ENCODE measurements around the gene FAM20B.

The FAM20B gene

DNA sequence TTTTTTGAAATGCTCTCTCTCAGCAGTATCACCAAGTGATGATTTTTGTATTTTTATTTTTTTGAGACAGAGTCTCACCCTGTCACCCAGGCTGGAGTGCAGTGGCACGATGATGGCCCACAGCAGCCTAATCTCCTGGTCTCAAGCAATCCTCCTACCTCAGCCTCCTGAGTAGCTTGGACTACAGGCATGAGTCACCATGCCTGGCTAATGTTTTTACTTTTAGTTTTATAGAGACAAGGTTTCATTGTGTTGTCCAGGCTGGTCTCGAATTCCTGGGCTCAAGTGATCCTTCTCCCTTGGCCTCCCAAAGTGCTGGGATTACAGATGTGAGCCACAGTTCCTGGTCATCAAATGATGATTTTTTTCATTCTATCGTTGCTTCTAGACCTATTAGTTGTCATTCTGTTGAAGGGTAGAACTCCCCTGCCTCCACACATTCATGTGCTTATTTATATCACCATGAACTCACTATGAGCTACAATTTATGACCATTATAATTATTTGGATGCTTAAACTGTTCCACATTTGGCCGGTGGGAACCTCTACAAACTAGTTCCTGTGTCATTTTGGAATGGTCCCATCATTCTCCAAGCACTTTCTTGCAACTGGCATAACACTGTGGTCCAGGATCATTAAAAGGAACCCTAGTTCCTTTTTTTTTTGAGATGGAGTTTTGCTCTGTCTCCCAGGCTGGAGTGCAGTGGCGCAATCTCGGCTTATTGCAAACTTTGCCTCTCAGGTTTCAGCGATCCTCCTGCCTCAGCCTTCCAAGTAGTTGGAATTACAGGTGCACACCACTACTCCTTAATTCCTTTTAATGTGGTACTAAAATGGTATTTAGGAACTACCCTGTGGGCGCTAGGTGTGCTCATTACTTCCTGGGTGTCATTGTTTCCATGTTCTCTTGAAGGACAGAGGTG is 35.9 kb downstream of the FAM20B start:
- no peak overlapping the region for H2BK5ac ChIP-seq (ENCODE audit: low read depth, low read length, poor library complexity)
- H4K91ac ChIP-seq (ENCODE audit: low read depth, low read length), result no peak overlapping the region
- H2BK12ac ChIP-seq (ENCODE audit: low read length), result no peak overlapping the region
- WGBS (ENCODE audit: extremely low coverage, insufficient coverage, insufficient read length), result no CpG with 5 or more reads among the region's 8 CpGs
- H2AK5ac ChIP-seq (ENCODE audit: low read length), result no peak overlapping the region
- H3K79me1 ChIP-seq (ENCODE audit: low read length), result no peaks in the 10 kb centered on the region
- no peak overlapping the region for H4K12ac ChIP-seq (ENCODE audit: low read depth, low read length)
- H2BK120ac ChIP-seq (ENCODE audit: insufficient read depth, low read length, poor library complexity), result no peak overlapping the region
- no peak for DNase-seq
- no peak overlapping the region for H3K27ac ChIP-seq (ENCODE audit: low read depth, low read length)
- no peak overlapping the region for H2AFZ ChIP-seq (ENCODE audit: insufficient read depth, low read length, poor library complexity)
- no peaks in the 10 kb centered on the region for H3K27me3 ChIP-seq (ENCODE audit: insufficient read depth, low read length)
- no peak overlapping the region for H3K14ac ChIP-seq (ENCODE audit: low read length)
- peaks cover 5 to 8% of the 10 kb centered on the region in 2 experiments for H3K36me3 ChIP-seq (ENCODE audit: control insufficient read depth in 1 of 2, insufficient read depth in 2 of 2, low read length in 2 of 2)
- H3K79me2 ChIP-seq (ENCODE audit: control insufficient read depth, insufficient read depth, low read length, poor library complexity), result no peaks in the 10 kb centered on the region
- H3K4me1 ChIP-seq (ENCODE audit: control insufficient read depth in 1 of 2, insufficient read depth in 2 of 2, low read length in 2 of 2), result peaks cover 3% of the 10 kb centered on the region in 2 experiments
- no peak overlapping the region for H3K9ac ChIP-seq (ENCODE audit: low read length)
- H3K23ac ChIP-seq (ENCODE audit: low read length), result no peak overlapping the region
- no peak overlapping the region for H3K4me3 ChIP-seq (ENCODE audit: low read depth, low read length)
- H3K18ac ChIP-seq (ENCODE audit: low read length), result no peak overlapping the region
- no peaks in the 10 kb centered on the region for H3K9me3 ChIP-seq (ENCODE audit: insufficient read depth, low read depth, low read length)
- H4K8ac ChIP-seq (ENCODE audit: low read depth, low read length), result no peak overlapping the region
- H3K4ac ChIP-seq (ENCODE audit: low read depth, low read length), result no peak overlapping the region
- no peak overlapping the region for H3K4me2 ChIP-seq (ENCODE audit: low read length)

DNA sequence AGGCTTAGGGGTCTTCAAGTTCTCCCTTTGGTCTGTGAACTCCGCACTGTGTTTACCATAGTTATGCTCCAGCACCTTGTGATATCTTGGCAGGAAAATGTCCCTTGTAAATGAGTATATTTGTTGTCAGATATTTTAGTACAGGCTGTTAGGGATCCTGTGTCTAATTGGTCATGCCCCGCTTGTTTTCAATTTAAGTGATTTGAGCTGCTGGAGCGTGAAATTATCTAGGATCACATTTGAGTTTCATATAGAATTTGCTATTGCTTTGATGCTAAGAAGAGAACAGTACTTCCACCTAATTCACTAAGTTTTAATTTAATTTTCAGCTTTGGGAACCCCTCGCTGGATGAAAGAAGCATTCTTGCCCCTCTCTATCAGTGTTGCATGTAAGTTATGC is 40.8 kb downstream of the FAM20B start:
- Histone ChIP-seq H3K4ac (ENCODE audit: low read depth, low read length) (no peak overlapping the region), H3K9me3 (ENCODE audit: insufficient read depth, low read depth, low read length) (no peaks in the 10 kb centered on the region), H2BK120ac (ENCODE audit: insufficient read depth, low read length, poor library complexity) (no peak overlapping the region), H3K23ac (ENCODE audit: low read length) (no peak overlapping the region), H3K4me3 (ENCODE audit: low read depth, low read length) (no peak overlapping the region), H3K14ac (ENCODE audit: low read length) (no peak overlapping the region), H3K18ac (ENCODE audit: low read length) (no peak overlapping the region), H3K36me3 (ENCODE audit: control insufficient read depth in 1 of 2, insufficient read depth in 2 of 2, low read length in 2 of 2) (peaks cover 7 to 12% of the 10 kb centered on the region in 2 experiments), H3K9ac (ENCODE audit: low read length) (no peak overlapping the region), H4K12ac (ENCODE audit: low read depth, low read length) (no peak overlapping the region), H3K79me1 (ENCODE audit: low read length) (no peaks in the 10 kb centered on the region), H3K27me3 (ENCODE audit: insufficient read depth, low read length) (no peaks in the 10 kb centered on the region), H3K4me2 (ENCODE audit: low read length) (no peak overlapping the region), H2AK5ac (ENCODE audit: low read length) (no peak overlapping the region), H3K27ac (ENCODE audit: low read depth, low read length) (no peak overlapping the region), H4K8ac (ENCODE audit: low read depth, low read length) (no peak overlapping the region), H3K4me1 (ENCODE audit: control insufficient read depth in 1 of 2, insufficient read depth in 2 of 2, low read length in 2 of 2) (no peaks in the 10 kb centered on the region), H3K79me2 (ENCODE audit: control insufficient read depth, insufficient read depth, low read length, poor library complexity) (no peaks in the 10 kb centered on the region), H2BK5ac (ENCODE audit: low read depth, low read length, poor library complexity) (no peak overlapping the region), H2AFZ (ENCODE audit: insufficient read depth, low read length, poor library complexity) (no peak overlapping the region), H2BK12ac (ENCODE audit: low read length) (no peak overlapping the region), H4K91ac (ENCODE audit: low read depth, low read length) (no peak overlapping the region)
- no CpG with 5 or more reads among the region's 4 CpGs for WGBS (ENCODE audit: extremely low coverage, insufficient coverage, insufficient read length)
- DNase-seq, result no peak

DNA sequence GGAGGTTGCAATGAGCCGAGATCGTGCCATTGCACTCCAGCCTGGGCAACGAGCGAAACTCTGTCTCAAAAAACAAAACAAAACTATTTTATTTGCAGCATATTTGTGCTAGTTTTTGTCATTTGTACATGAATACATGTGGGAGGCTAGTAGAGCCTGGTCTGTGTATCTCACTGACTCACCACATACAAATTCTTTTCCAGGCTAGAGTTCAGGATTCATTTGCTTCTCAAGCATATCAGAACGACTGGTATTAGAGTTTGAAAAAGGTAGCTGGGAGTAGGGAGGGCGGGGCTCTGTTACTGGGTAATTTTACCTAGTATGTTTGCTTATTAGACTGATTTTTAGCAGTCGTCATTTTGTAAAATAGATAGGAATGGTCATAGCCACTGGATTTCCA is 51.7 kb downstream of the FAM20B start:
- H2BK120ac ChIP-seq (ENCODE audit: insufficient read depth, low read length, poor library complexity), result no peak overlapping the region
- peaks cover 2% of the 10 kb centered on the region for H3K79me2 ChIP-seq (ENCODE audit: control insufficient read depth, insufficient read depth, low read length, poor library complexity)
- no peak overlapping the region for H2AK5ac ChIP-seq (ENCODE audit: low read length)
- DNase-seq, result peak; percentile 73 to 88
- H3K9me3 ChIP-seq (ENCODE audit: insufficient read depth, low read depth, low read length), result no peaks in the 10 kb centered on the region
- no peak overlapping the region for H4K12ac ChIP-seq (ENCODE audit: low read depth, low read length)
- H3K36me3 ChIP-seq (ENCODE audit: control insufficient read depth in 1 of 2, insufficient read depth in 2 of 2, low read length in 2 of 2), result peaks cover 0 to 3% of the 10 kb centered on the region in 2 experiments
- peaks cover 5% of the 10 kb centered on the region for H3K79me1 ChIP-seq (ENCODE audit: low read length)
- no peak overlapping the region for H3K18ac ChIP-seq (ENCODE audit: low read length)
- H3K4me1 ChIP-seq (ENCODE audit: control insufficient read depth in 1 of 2, insufficient read depth in 2 of 2, low read length in 2 of 2), result peaks cover 3 to 5% of the 10 kb centered on the region in 2 experiments
- no peak overlapping the region for H2BK5ac ChIP-seq (ENCODE audit: low read depth, low read length, poor library complexity)
- WGBS (ENCODE audit: extremely low coverage, insufficient coverage, insufficient read length), result no CpG with 5 or more reads among the region's 7 CpGs
- no peak overlapping the region for H4K91ac ChIP-seq (ENCODE audit: low read depth, low read length)
- no peak overlapping the region for H2BK12ac ChIP-seq (ENCODE audit: low read length)
- no peak overlapping the region for H3K4me2 ChIP-seq (ENCODE audit: low read length)
- no peak overlapping the region for H3K4me3 ChIP-seq (ENCODE audit: low read depth, low read length)
- no peak overlapping the region for H4K8ac ChIP-seq (ENCODE audit: low read depth, low read length)
- no peaks in the 10 kb centered on the region for H3K27me3 ChIP-seq (ENCODE audit: insufficient read depth, low read length)
- no peak overlapping the region for H3K4ac ChIP-seq (ENCODE audit: low read depth, low read length)
- H3K23ac ChIP-seq (ENCODE audit: low read length), result no peak overlapping the region
- H3K27ac ChIP-seq (ENCODE audit: low read depth, low read length), result no peak overlapping the region
- H3K14ac ChIP-seq (ENCODE audit: low read length), result no peak overlapping the region
- no peak overlapping the region for H3K9ac ChIP-seq (ENCODE audit: low read length)
- H2AFZ ChIP-seq (ENCODE audit: insufficient read depth, low read length, poor library complexity), result no peak overlapping the region

DNA sequence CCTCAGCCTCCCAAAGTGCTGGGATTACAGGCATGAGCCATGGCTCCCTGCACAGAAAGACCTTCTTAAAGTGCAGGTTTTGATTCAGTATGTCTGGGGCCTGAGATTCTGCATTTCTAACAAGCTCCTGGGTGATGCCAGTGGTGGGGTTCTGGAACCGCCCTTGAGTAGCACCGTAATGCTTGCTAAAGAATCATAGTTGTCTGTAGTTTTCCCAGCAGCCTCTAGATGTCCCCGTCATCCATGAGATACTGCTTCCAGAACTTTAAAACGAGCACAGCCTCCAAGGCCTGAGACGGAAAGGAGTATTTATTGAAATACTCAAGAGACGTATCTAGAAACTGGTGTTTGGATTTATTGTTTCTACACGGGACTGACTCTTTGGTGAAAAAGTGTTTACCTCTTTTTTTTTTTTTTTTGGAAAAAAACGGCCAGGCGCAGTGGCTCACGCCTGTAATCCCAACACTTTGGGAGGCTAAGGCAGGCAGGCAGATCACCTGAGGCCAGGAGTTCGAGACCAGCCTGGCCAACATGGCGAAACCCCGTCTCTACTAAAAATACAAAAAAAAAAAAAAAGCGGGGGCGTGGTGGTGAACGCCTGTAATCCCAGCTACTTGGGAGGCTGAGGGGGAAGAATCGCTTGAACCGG is 53.5 kb downstream of the FAM20B start:
- no peak overlapping the region for H2BK5ac ChIP-seq (ENCODE audit: low read depth, low read length, poor library complexity)
- H2AK5ac ChIP-seq (ENCODE audit: low read length), result no peak overlapping the region
- H3K27me3 ChIP-seq (ENCODE audit: insufficient read depth, low read length), result no peaks in the 10 kb centered on the region
- peaks cover 2% of the 10 kb centered on the region for H3K79me2 ChIP-seq (ENCODE audit: control insufficient read depth, insufficient read depth, low read length, poor library complexity)
- H4K91ac ChIP-seq (ENCODE audit: low read depth, low read length), result no peak overlapping the region
- no peak overlapping the region for H3K4ac ChIP-seq (ENCODE audit: low read depth, low read length)
- no peak overlapping the region for H4K12ac ChIP-seq (ENCODE audit: low read depth, low read length)
- H3K14ac ChIP-seq (ENCODE audit: low read length), result no peak overlapping the region
- peak; percentile 56 to 90 for DNase-seq
- no CpG with 5 or more reads among the region's 18 CpGs for WGBS (ENCODE audit: extremely low coverage, insufficient coverage, insufficient read length)
- H3K4me2 ChIP-seq (ENCODE audit: low read length), result no peak overlapping the region
- H4K8ac ChIP-seq (ENCODE audit: low read depth, low read length), result no peak overlapping the region
- peaks cover 5% of the 10 kb centered on the region for H3K79me1 ChIP-seq (ENCODE audit: low read length)
- no peak overlapping the region for H3K18ac ChIP-seq (ENCODE audit: low read length)
- no peak overlapping the region for H3K4me3 ChIP-seq (ENCODE audit: low read depth, low read length)
- no peak overlapping the region for H2BK120ac ChIP-seq (ENCODE audit: insufficient read depth, low read length, poor library complexity)
- H3K9me3 ChIP-seq (ENCODE audit: insufficient read depth, low read depth, low read length), result no peaks in the 10 kb centered on the region
- no peak overlapping the region for H3K9ac ChIP-seq (ENCODE audit: low read length)
- no peak overlapping the region for H3K23ac ChIP-seq (ENCODE audit: low read length)
- H2AFZ ChIP-seq (ENCODE audit: insufficient read depth, low read length, poor library complexity), result no peak overlapping the region
- H2BK12ac ChIP-seq (ENCODE audit: low read length), result no peak overlapping the region
- peaks cover 8 to 11% of the 10 kb centered on the region in 2 experiments for H3K4me1 ChIP-seq (ENCODE audit: control insufficient read depth in 1 of 2, insufficient read depth in 2 of 2, low read length in 2 of 2)
- H3K27ac ChIP-seq (ENCODE audit: low read depth, low read length), result no peak overlapping the region
- peaks cover 0 to 3% of the 10 kb centered on the region in 2 experiments for H3K36me3 ChIP-seq (ENCODE audit: control insufficient read depth in 1 of 2, insufficient read depth in 2 of 2, low read length in 2 of 2)

Measured in trophoblast cell (in vitro differentiated cells and primary cell).